ENCODE measurements around the gene MATCAP1. TPM values are rescaled to one million over a fixed set of nuclear protein-coding genes. Genes with fewer than 3 reads are reported as not detected.
A peak's percentile ranks its signal among the peaks of the same experiment; 100 is the strongest.

Gene MATCAP1
- total RNA-seq (11.4 TPM), polyA plus RNA-seq (20.9 TPM)

DNA sequence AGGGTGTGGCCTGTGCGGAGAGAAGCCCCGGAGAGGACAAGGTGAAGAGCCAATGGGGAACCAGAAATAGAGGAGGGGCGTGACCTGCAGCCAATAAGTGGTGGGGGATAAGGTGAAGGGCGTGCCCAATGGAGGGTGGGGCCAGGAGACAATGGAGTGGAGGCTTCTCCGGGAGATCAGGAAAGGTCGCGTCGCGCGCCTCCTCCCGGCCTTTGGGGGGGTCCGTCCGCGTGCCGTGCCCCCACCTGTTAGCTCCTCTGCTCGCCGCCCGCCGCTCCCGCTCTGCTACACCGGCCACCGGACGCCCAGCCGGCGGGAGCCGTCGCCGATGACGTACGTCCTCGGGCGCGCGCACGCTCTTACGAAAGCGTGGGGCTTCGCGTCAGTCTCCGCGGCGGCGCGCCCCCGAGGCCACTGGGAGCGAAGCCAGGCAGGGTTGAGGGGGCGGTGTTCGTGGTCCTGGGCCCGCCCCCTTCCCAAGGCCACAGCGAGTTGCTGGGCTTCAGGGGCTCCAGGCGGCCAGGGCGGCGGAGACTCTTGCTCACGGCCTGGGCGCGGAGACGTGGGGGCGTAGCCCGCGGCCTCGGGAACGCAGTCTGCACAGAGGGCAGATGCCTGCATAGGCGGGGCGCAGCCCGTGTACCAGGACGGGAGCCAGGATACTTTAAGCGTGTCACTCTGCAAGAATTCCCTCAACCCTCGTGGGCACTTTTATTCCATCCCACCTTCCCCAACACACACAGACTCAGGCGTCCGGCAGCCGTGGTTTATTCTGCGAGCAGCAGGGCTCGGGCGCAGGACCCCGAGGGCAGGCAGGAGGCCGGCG is at the start of gene MATCAP1:
Gene MATCAP1 (minus strand): TSS at position 337 of the 826 bp plus-strand sequence. CDS start 3,353 bp downstream, outside the sequence.
- peak; percentile 96 for DNase-seq (ENCODE audit: extremely low spot score)
- whole genome bisulfite sequencing, result under 1% methylated on average over 77 of the region's 77 CpGs
- H3K4me1 ChIP-seq (ENCODE audit: insufficient read depth), result no peaks in the 10 kb centered on the region

DNA sequence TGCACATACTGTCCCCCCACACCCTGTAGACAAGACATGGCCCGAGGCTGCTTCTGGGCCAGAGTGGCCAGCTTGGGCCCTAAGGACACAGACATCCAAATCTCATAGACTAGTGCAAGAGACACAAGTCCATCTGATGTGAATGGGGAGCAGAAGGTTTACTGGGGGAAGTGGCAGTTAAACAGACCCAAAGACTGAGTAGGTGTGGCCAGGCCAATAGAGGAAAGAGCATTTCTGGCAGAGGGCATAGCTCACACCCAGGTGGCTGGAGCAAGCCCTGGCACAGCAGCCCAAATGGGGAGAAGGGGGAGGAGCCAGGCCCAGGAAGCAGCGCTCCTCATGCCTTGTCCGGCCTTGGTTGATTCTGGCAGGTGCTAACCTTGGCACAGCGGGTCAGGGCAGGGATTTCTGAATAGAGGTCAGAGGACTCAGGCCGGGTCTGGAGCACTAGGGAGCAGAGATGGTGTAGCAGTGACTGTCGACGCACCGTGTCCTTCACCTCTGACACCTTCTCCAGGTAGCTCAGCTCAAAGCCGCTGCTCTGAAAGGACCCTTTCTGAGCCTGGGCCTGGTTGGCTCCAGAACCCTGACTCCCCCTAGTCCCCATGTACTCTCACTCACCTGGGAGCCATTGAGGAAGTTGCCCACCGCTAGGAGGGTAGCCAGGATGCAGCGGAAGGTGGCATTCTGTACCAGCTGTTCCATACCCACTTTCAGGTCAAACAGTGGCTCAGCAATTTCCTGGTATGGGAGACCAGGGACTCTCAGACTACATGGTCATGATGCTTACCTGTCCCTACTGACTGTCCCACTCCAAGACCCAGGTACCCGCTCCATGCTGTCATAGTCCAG is 47.3 kb upstream of the MATCAP1 start:
- Histone ChIP-seq H3K27ac (ENCODE audit: low read depth) (no peak overlapping the region), H3K36me3 (ENCODE audit: insufficient read depth) (no peaks in the 10 kb centered on the region), H3K4me1 (ENCODE audit: insufficient read depth) (no peaks in the 10 kb centered on the region), H3K4me3 (ENCODE audit: low read depth, low read length) (no peak overlapping the region)
- no peak for DNase-seq (ENCODE audit: extremely low spot score)
- WGBS, result 86% methylated on average over 12 of the region's 12 CpGs

More for the DNA sequence above, at the start of gene MATCAP1:
- peak within 1 kb of the TSS; percentile 94 for H3K27ac ChIP-seq (ENCODE audit: low read depth)
- H3K36me3 ChIP-seq (ENCODE audit: insufficient read depth), result no peaks in the 10 kb centered on the region
- H3K4me3 ChIP-seq (ENCODE audit: low read depth, low read length), result peak within 1 kb of the TSS; percentile 46

DNA sequence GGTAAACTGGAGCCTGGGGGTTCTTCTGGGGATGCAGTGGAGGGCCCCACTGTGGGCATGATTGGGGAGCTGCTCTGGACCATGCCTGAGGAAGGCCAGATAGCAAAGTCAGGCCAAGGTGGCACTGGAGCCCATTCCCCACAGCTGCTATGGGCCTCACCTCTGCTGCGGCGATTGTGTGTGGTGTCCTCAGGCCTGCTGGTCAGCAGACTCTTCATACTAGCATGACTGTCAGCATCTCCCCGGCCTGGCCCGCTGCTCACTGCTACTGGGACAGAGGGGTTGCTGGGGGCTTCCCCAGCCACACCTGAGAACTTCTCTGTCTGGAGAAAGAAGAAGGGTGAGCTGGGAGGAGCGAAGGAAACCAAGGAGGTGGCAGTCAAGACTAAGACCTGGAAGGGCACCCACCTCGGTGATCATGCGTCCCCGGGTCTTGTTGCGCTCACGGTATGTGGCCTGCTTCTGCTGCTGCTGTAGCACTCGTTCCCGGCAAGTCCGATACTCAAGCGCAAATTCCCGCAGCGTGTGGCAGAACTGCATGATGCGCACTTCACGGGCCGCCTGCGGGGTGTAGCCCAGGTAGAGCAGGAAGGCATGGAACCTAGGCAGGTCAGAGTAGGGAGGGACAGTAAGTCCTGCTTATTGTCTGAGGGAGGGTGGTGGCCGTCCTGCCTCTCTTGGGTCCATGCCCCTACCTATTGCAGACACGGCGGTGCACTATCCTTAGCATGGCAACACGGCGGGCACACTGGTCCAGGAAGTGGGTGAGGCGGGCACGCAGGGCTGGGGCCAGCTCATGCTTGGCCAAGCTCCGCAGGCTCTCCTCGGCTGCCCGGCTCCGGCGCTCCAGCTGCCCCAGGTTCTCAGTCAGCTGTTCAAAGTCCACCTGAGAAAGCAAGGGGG is 46.4 kb upstream of the MATCAP1 start:
- DNase-seq (ENCODE audit: extremely low spot score), result no peak
- Histone ChIP-seq H3K4me1 (ENCODE audit: insufficient read depth) (no peaks in the 10 kb centered on the region), H3K4me3 (ENCODE audit: low read depth, low read length) (no peak overlapping the region), H3K27ac (ENCODE audit: low read depth) (no peak overlapping the region), H3K36me3 (ENCODE audit: insufficient read depth) (no peaks in the 10 kb centered on the region)
- WGBS, result 93% methylated on average over 32 of the region's 32 CpGs

DNA sequence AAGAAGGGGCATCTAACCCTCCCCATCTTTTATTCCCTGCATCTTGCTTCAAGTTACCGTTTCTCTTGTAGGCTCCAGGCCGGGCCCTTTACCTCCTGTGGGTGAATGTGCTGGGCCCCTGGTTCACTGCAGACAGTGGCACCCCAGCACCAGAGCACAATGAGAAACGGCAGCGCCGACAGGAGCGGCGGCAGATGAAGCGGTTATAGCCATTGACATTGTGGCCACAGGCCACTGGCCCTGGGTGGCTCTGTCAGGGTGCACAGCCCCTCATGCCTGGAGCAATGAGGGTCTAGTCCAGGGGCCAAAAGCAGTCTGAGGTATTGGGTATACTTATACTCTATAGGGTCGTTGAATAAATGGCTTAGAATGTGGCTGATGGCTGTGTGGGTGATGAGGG is 45.1 kb upstream of the MATCAP1 start:
- Histone ChIP-seq H3K27ac (ENCODE audit: low read depth) (no peak overlapping the region), H3K4me3 (ENCODE audit: low read depth, low read length) (no peak overlapping the region), H3K36me3 (ENCODE audit: insufficient read depth) (no peaks in the 10 kb centered on the region), H3K4me1 (ENCODE audit: insufficient read depth) (no peaks in the 10 kb centered on the region)
- no peak for DNase-seq (ENCODE audit: extremely low spot score)
- WGBS, result 88% methylated on average over 9 of the region's 9 CpGs

DNA sequence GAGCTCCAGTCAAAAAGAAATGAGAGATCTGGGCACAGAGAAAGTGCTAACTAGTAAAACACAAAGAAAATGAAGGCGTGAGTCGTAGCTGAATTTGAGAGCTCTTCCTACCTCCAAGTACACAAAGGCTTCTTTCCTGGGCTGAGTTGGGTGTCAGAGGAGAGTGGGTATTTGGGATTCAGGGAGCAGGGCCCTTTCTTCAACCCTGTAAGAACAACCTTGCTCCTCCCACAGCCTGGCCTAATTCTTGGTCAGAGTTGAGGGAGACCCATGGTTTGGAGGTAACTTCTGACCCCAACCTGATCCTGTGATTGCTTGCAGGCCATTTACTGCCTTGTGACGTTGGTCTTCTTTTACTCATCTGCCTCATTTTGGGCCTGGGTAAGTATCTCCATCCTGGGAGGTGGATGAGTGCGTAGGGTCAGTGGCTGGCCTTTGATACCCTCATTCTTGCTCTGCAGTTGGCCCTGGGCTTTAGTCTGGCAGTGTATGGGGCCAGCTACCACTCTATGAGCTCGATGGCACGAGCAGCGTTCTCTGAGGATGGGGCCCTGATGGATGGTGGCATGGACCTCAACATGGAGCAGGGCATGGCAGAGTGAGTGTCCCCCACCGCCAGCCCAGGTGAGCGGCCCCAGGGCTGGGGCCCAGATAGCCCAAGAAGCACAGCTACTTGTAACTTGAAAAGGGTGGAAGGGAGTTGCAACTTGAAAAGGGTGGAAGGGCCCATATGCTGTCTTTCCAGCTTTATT is 44.4 kb upstream of the MATCAP1 start:
- no peak overlapping the region for H3K27ac ChIP-seq (ENCODE audit: low read depth)
- no peak for DNase-seq (ENCODE audit: extremely low spot score)
- WGBS, result 89% methylated on average over 9 of the region's 9 CpGs
- peak overlapping the region; percentile 73 for H3K4me3 ChIP-seq (ENCODE audit: low read depth, low read length)
- H3K4me1 ChIP-seq (ENCODE audit: insufficient read depth), result no peaks in the 10 kb centered on the region
- no peaks in the 10 kb centered on the region for H3K36me3 ChIP-seq (ENCODE audit: insufficient read depth)

DNA sequence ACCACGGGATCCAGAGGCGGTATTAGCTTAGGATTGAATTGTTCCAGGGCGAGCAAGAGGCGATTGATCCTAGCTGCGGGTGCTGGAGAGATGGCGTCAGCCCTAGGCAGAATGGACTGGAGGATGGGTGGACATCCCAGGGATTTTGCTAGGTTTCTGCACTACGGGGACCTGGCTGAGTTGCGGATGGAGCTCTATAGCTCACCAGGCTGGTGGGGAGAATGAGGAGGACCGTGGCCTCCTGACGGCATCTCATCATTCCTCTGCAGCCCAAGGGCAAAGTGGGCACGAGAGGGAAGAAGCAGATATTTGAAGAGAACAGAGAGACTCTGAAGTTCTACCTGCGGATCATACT is 43.8 kb upstream of the MATCAP1 start:
- Histone ChIP-seq H3K4me3 (ENCODE audit: low read depth, low read length) (peak overlapping the region; percentile 73), H3K27ac (ENCODE audit: low read depth) (no peak overlapping the region), H3K4me1 (ENCODE audit: insufficient read depth) (no peaks in the 10 kb centered on the region), H3K36me3 (ENCODE audit: insufficient read depth) (no peaks in the 10 kb centered on the region)
- 13% methylated on average over 12 of the region's 12 CpGs for WGBS
- no peak for DNase-seq (ENCODE audit: extremely low spot score)

DNA sequence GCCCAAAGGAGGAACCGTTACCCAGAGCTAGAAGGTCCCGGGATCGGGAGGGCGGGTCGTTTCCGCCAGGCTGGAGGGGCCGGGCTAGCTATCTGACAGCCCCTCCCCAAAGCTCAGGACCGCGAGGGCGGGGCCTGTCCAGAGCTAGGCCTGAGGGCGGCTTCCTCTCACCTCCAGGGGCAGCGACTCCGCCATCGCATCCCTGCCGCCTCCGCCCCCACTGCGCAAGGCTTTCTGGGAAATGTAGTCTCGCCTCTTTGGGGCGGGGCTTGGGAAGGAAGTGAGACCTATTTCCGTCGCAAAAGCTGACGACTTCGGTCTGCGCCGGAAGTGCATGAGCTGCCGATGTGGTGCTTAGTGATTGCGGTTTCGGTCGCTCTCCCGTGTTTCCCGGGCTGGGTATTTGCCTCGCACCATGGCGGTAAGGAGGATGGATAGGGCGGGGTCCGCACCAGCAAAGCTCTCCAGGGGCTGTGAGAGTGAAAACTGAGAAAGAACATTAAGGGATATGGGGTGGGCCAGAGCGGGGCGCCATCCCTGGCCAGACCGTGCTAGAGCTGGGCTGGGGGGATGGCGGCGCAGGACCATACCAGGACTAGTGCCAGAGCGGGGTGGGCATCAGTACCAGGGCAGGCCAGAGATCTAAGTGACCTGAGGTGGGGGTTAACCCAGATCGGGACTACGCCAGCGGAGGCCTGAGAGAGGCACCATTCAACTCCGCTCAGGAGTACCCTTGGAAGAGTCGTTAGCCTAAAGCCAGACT is 43.2 kb upstream of the MATCAP1 start, which contains the start of gene TMEM208:
Gene TMEM208 (plus strand): TSS at position 327 of the 763 bp plus-strand sequence. CDS start 89 bp downstream, at position 416.
- under 1% methylated on average over 46 of the region's 46 CpGs for WGBS
- peak within 1 kb of the TSS; percentile 73 for H3K27ac ChIP-seq (ENCODE audit: low read depth)
- H3K4me3 ChIP-seq (ENCODE audit: low read depth, low read length), result peak within 1 kb of the TSS; percentile 73
- H3K36me3 ChIP-seq (ENCODE audit: insufficient read depth), result no peaks in the 10 kb centered on the region
- DNase-seq (ENCODE audit: extremely low spot score), result peak; percentile 97
- H3K4me1 ChIP-seq (ENCODE audit: insufficient read depth), result no peaks in the 10 kb centered on the region

DNA sequence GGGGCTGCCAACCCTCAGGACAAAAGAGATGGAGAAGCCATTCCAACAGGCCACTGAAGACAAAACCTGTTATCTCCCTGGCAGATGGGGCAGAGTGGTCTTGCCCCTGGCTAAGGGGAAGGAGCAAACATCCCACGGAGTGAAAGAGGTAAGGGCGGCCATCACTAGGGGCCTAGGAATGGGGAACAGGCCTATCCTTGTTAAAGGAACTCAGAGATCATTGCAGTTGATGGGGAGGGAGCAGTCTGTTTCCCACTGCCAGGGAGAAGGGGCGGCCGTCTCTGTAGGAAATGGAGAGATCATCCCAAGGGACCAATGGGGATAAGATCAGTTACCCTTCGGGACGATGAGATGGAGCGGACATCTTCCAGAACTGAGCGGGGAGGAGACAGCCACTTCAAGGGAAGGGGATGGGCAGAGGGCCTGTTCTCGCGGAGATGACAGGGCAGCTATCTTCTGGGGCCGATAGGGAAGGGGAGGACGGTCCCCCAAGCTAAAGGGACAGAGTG is 42.6 kb upstream of the MATCAP1 start:
- DNase-seq (ENCODE audit: extremely low spot score), result no peak
- no peaks in the 10 kb centered on the region for H3K36me3 ChIP-seq (ENCODE audit: insufficient read depth)
- WGBS, result 6% methylated on average over 12 of the region's 12 CpGs
- H3K4me3 ChIP-seq (ENCODE audit: low read depth, low read length), result peak overlapping the region; percentile 73
- H3K4me1 ChIP-seq (ENCODE audit: insufficient read depth), result no peaks in the 10 kb centered on the region
- H3K27ac ChIP-seq (ENCODE audit: low read depth), result peak overlapping the region; percentile 73

DNA sequence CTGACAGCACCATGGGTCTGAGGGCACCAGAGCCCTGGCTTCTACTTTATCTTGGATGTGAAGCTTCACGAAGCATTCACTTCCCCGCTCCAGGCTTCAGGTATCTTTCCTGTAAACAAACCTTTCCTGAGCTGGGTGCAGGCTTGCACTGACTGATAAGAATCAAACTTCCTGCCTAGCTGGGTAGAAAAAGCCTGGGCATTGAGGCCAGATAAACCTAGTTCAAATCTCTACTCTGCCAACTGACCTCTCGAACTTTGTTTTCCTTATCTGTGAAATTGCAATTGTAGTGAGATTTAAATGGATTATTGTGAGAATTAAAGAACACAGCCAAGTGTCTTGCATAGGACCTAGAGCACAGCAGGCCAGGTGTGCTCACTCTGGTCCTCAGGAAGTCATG is 40.2 kb upstream of the MATCAP1 start:
- WGBS, result 43% methylated on average over 3 of the region's 3 CpGs
- Histone ChIP-seq H3K4me1 (ENCODE audit: insufficient read depth) (no peaks in the 10 kb centered on the region), H3K36me3 (ENCODE audit: insufficient read depth) (no peaks in the 10 kb centered on the region), H3K4me3 (ENCODE audit: low read depth, low read length) (no peak overlapping the region), H3K27ac (ENCODE audit: low read depth) (no peak overlapping the region)
- DNase-seq (ENCODE audit: extremely low spot score), result no peak

DNA sequence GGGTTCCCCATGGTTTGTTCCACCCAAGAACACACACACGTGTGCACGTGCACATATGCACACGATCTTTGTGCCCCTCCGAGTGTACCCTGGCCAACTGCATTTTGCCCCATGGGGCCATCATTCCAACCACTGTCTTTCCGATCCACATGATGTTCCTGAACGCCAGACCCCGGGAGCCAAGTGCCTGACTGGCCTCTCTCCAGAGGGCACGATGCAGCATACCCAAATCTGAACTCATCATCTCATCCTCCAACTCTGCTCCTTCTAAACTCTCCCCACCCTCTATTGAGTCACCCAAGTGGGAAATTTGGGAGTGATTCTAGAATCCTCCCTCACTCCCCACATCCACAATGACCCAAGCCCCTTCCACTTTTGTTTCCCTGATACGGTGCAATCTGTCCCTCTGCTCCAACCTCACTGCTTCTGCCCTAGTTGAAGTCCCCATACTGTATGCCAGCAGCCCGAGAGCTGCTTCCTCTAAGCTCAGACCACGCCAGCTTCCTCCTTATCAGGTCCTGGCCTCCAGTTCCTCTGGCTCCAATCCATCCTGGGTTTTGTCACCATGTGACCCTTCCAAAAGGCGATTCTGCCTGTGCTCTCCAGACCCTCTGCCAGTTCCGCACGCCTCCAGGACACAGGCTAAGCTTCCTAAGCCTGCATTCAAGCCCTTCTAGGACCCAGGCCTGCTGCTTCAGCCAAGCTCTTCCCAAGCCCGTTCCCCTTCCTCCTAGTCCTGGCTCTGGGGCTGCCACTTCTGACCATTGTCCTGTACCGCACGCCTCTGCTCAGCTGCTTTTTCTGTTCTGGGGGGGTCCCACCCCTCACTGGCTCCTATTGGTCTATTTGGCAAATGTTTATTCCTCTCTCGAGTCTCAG is 33.1 kb upstream of the MATCAP1 start:
- WGBS, result 66% methylated on average over 18 of the region's 18 CpGs
- Histone ChIP-seq H3K4me1 (ENCODE audit: insufficient read depth) (no peaks in the 10 kb centered on the region), H3K4me3 (ENCODE audit: low read depth, low read length) (no peak overlapping the region), H3K36me3 (ENCODE audit: insufficient read depth) (no peaks in the 10 kb centered on the region), H3K27ac (ENCODE audit: low read depth) (no peak overlapping the region)
- DNase-seq (ENCODE audit: extremely low spot score), result no peak

DNA sequence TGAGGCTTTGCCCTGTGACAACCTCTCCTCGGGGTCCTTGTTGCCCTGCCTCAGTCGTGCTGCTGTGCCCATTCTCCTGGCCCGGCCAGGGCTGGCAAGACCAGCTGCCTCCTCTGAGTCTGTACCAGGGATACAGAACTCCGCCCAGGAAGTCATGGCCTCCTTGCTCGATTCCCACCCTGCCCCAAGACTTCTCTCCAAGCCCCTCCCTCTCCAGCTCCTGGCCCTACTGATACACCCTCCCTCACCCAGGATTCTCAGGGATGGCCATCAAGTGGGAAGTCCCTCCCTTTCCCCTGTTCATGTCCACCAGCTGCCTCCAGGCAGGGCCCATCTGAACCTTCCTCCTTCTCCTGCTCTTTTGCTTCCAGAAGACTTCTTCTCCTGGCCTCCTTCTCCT is 31.9 kb upstream of the MATCAP1 start:
- Histone ChIP-seq H3K4me1 (ENCODE audit: insufficient read depth) (no peaks in the 10 kb centered on the region), H3K36me3 (ENCODE audit: insufficient read depth) (no peaks in the 10 kb centered on the region), H3K4me3 (ENCODE audit: low read depth, low read length) (no peak overlapping the region), H3K27ac (ENCODE audit: low read depth) (no peak overlapping the region)
- DNase-seq (ENCODE audit: extremely low spot score), result no peak
- 69% methylated on average over 5 of the region's 5 CpGs for WGBS

All from urinary bladder (tissue), 4 donors.